GM19438 (cell line): ENCODE results near the gene LIMS2.

Experiments
- ATAC-seq: cut with Tn5 transposase; IDR thresholded peaks from one replicate; pipeline ENCODE4 v1.9.1; 2021; ENCODE audit warnings: low read depth; ENCODE audit not compliant: unreplicated experiment

LIMS2 gene

GRCh38 chr2:127636248-127637235 lies 38.8 kb downstream of the LIMS2 start:
- no peak for ATAC-seq

DNA sequence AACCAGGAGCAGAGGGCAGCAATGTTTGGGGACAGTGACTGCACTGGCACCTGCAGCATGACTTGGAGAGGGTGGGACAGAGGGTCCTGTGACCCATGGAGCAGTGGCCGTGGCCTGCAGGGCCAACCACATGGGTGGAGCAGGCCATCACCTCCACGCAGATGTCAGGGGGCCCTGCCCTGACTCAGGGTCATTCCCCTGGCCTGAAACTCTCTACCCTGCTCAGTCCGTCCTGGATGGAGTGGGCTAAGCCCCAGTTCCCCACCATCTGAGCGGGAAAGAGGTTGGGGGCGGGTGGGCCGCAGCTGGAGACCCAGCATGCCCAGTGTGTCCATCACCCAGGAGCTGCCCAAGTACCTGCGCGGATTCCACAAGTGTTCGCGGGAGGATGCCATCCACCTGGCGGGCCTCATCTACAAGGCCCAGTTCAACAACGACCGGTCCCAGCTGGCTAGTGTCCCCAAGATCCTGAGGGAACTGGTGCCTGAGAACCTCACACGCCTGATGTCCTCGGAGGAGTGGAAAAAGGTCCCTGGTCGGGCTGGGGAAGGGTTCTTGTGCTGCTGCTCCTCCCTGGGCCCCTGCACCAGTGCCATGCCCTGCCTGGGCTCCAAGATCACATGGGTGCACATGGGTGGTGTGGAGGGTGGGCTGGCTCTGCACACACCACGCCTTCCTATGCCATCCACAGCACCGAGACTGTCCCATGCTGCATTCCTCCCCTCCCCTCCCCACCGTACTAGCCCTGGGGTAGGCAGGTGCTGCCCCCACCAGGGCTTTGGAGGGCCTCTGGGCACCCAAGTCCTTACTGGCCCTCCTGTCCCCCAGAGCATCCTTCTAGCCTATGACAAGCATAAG lies 39.7 kb downstream of the LIMS2 start:
- ATAC-seq, result no peak

DNA sequence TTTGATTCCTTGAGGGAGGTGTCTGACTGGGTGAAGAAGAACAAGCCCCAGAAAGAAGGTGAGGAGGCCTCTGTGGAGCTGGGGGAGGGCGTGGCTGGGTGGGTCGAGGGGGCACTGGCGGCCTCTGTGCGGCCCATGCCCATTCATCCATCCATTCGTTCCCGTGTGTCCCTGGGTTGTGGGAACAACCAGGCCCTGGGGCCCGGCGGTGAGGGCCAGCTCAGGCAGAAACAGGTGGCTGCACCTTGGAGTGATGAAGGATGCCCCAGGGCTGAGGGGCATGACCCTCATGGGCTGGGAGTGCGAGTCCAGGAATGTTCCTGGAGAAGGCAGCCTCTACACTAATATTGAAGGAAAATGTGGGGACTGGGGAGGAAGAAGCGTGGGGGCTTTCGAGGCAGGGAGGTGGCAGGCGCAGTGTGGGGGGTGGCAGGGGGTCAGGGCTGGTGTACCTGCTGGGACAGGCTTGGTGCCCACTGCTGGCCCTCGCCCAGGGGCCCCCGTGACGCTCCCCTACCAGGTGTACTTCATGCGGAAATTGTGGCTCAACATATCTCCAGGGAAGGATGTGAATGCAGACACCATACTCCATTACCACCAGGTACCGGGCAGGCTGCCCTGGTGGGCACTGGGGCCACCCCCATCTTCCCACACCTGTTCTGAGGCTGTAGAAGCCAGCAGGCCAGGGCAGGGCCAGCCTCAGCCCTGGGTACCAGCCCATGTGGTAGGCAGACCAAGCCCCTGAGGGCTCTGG lies 40.5 kb downstream of the LIMS2 start:
- ATAC-seq, result no peak

DNA sequence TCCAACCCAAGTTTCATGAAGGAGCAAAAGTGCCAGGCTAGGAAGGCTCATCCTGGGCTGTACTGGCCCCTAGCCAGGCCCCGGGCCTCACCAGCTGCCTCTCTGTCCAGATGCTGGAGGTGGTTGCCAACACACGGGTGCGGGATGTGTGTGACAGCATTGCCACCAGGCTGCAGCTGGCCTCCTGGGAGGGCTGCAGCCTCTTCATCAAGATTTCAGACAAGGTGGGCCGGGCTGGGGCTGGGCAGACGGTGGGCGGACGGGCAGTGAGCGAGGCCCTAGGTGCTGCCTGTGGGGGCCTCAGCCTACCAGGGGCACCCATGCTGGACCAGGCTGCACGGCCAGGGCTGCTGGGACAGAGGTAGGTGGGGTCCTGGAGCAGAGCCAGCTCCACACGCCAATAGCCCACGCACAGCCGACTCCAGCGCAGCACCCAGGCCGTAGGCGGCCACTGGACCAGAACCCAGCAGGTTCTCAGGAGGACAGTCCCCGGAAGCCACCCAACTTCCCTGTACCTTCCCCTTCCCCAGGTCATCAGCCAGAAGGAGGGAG lies 41.2 kb downstream of the LIMS2 start:
- no peak for ATAC-seq

GRCh38 chr2:127633556-127634065 lies 41.7 kb downstream of the LIMS2 start:
- no peak for ATAC-seq

GRCh38 chr2:127632592-127633489 lies 42.5 kb downstream of the LIMS2 start:
- ATAC-seq, result no peak

GRCh38 chr2:127631997-127632581 lies 43.2 kb downstream of the LIMS2 start:
- ATAC-seq, result no peak

DNA sequence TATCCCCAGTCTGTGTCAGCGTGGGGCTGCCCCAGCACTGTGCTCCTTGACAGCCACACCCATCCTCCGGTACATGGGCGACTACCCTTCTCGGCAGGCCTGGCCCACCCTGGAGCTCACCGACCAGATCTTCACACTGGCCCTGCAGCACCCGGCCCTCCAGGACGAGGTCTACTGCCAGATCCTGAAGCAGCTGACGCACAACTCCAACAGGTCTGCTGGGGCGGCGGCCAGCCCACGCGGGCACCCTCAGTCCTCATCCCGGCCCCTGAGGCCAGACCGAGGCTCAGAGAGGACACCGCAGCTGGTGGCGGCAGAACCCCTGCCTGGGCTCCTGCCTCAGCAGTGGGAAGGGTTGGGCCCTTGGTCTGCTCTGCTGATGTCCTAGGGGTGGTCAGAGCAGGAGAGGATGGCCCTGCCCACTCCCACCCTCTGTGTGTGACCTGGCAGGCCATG lies 43.8 kb downstream of the LIMS2 start:
- no peak for ATAC-seq

GRCh38 chr2:127630864-127631540 lies 44.3 kb downstream of the LIMS2 start:
- no peak for ATAC-seq

DNA sequence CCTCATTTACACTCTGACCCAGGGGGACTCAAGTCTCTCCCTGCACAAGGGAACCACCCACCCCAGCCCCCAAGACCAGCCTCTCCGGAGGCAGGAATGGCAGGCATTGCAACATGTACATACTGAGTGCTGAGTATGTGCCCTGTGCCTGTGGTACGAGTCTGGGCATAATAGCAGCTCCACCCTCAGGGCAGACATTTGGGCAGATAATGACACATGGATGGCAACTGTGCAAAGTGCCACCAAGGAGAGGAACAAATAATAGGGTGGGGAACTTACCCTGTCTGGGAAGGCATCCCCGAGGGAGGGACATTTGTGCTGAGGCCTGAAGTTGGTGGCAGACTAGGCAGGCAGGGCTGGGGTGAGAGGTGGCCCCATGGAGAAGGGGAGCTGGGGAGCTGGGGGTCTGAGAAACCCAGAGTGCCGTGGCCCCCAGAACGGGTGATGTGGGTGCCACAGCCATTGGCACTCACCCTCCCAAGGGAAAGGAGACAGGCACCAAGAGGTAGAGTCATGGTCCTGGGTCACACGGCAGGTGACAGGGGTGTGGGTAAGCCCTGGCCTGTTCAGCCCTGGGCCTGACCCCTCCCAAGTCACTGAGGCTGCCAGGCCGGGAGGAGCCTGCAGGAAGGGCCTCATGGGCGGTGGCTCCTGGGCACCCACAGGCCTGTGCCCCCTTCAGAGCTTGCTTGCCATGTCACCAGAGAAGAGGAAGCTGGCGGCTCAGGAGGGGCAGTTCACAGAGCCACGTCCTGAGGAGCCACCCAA lies 45.0 kb downstream of the LIMS2 start:
- no peak for ATAC-seq

DNA sequence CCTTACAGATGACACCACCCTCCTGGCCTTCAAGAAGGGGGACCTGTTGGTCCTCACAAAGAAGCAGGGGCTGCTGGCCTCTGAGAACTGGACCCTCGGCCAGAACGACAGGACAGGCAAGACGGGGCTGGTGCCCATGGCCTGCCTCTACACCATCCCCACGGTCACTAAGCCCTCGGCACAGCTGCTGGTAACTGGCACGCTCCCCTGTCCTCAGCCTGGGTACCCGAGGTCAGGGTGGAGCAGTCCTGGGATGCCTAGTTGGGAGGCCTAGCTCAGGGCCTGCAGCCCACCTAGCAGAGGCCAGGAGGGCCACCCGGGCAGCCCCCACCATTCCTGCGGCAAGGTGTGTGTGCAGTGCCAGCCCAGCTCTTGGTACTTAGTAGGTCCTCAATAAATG lies 45.7 kb downstream of the LIMS2 start:
- no peak for ATAC-seq

DNA sequence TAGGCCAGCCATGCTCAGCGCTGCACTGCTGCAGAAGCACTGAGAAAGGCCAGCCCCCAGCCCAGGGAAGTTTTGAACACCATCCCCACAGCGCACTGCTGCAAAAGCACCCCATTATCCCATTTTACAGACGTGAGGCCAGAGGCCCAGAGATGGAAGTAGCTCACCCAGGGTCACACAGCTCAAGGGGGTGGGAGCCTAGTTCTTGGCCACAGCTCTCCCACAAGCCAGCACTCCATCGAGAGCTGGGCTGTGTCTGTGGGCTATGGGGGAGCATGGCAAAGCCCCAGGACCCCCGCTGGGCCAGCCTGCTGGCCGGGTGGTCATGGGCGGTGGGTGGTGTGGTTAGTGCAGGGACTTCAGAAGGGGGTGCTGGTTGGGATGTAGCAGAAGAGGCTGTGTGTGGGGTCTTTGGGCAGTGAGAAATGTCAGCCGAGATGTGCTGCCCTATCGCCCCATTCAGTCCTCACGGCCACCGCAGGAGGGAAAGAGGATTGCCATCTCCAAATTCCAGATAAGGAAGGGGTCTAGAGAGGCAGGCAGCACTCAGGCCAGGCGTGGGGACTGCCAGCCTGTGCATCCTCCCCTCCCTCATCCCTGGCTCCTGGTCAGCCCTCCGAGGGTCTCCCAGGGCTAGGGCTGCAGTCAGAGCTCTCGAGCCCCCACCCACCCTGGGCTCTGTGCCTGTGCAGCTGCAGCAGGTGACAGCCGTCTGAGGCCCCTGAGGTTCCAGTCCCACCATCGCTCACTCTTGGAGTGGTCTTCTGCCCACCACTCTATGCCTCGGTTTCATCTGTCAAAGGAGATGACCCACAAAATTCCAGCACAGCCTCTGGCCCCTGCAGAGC lies 46.3 kb downstream of the LIMS2 start:
- ATAC-seq, result no peak

DNA sequence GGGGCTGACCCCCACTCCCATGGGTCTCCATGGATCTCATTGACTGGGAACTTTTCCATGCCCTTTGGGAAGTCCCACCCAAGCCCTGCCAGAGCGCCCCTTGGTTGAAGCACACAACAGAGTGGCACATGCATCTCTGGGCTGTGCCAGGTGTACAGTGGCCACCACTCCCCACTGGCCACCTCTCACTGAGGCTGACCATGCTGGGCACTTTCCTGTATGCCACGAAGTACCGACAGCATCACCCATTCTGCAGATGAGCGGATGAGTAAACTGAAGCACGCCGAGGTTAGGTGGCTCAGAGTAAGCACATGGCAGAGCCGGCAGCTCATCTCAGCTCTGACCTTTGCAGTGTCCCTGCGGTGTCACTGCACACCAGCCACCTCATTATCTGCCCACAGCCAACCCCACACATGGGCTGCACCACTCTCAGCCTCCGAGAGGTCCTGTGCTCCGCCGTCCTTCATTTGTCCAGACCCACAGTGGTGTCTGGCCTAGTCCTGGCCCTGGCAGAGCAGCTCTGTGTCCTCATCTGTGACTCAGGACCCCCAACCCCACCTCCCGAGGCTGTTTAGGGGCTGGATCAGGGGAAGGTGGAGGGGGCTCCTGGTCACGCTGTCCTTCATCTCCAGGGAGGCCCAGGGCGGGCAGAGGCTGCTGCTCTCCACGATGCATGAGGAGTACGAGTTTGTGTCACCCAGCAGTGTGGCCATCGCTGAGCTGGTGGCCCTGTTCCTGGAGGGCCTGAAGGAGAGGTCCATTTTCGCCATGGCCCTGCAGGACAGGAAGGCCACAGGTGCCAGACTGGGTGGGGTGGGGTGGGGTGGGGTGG lies 47.4 kb downstream of the LIMS2 start:
- no peak for ATAC-seq

GRCh38 chr2:127626917-127627739 lies 48.2 kb downstream of the LIMS2 start:
- no peak for ATAC-seq

GRCh38 chr2:127626175-127626574 lies 49.2 kb downstream of the LIMS2 start:
- no peak for ATAC-seq
